ENCODE data around the gene KCNJ15. TPM values are rescaled to one million over a fixed set of nuclear protein-coding genes. Genes with fewer than 3 reads are reported as not detected.

KCNJ15 gene
- total and polyA plus RNA-seq, 8 donors: 54.1 to 103 (median 80.7) TPM

- DNase-seq: no peak
- Histone ChIP-seq H3K4me1 (peaks cover 10 to 17% of the 10 kb centered on the region in 2 donors), H3K27me3 (no peaks in the 10 kb centered on the region), H3K9me3 (no peaks in the 10 kb centered on the region), H3K36me3 (no peaks in the 10 kb centered on the region), H3K27ac (peak overlapping the region in 1 of 2 donors; percentile 47), H3K4me3 (no peak overlapping the region)
- intact Hi-C loops (cut with DNase I): no loop called here
- ATAC-seq: peak; percentile 57
- TF ChIP-seq, protein P1, sequence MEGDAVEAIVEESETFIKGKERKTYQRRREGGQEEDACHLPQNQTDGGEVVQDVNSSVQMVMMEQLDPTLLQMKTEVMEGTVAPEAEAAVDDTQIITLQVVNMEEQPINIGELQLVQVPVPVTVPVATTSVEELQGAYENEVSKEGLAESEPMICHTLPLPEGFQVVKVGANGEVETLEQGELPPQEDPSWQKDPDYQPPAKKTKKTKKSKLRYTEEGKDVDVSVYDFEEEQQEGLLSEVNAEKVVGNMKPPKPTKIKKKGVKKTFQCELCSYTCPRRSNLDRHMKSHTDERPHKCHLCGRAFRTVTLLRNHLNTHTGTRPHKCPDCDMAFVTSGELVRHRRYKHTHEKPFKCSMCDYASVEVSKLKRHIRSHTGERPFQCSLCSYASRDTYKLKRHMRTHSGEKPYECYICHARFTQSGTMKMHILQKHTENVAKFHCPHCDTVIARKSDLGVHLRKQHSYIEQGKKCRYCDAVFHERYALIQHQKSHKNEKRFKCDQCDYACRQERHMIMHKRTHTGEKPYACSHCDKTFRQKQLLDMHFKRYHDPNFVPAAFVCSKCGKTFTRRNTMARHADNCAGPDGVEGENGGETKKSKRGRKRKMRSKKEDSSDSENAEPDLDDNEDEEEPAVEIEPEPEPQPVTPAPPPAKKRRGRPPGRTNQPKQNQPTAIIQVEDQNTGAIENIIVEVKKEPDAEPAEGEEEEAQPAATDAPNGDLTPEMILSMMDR (IDR thresholded peaks at IDR 0.05): no peak
Measured at GRCh38 chr21:38323721-38324531, 67.1 kb downstream of the KCNJ15 start.

DNA sequence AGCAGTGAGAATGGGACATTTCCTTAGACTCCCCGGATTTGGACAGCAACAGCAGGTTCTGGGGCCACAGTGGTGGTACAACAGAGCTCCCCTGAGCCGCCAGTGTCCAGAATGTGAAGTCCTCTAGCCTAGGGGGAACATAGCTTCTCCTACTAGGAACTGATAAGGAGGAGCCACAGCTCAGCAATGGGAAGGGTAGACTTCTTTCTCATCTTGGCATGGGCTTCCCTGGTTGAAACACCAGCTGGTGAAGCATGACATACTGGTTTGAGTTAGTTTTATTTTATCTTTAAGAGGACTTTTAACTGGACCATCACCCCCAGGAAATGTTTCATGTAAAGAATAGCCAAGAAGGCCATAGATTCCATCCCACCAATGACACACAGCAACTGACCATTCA is 68.4 kb downstream of the KCNJ15 start:
- TF ChIP-seq, protein P1 (IDR thresholded peaks at IDR 0.05): no peak
- no peaks in the 10 kb centered on the region for H3K9me3 ChIP-seq
- H3K4me1 ChIP-seq: peaks cover 10 to 17% of the 10 kb centered on the region in 2 donors
- DNase-seq (no peak), ATAC-seq (no peak)
- H3K4me3 ChIP-seq: no peak overlapping the region
- no peaks in the 10 kb centered on the region for H3K27me3 ChIP-seq
- H3K27ac ChIP-seq: no peak overlapping the region
- H3K36me3 ChIP-seq: no peaks in the 10 kb centered on the region
- intact Hi-C loops (cut with DNase I): no loop called here

DNA sequence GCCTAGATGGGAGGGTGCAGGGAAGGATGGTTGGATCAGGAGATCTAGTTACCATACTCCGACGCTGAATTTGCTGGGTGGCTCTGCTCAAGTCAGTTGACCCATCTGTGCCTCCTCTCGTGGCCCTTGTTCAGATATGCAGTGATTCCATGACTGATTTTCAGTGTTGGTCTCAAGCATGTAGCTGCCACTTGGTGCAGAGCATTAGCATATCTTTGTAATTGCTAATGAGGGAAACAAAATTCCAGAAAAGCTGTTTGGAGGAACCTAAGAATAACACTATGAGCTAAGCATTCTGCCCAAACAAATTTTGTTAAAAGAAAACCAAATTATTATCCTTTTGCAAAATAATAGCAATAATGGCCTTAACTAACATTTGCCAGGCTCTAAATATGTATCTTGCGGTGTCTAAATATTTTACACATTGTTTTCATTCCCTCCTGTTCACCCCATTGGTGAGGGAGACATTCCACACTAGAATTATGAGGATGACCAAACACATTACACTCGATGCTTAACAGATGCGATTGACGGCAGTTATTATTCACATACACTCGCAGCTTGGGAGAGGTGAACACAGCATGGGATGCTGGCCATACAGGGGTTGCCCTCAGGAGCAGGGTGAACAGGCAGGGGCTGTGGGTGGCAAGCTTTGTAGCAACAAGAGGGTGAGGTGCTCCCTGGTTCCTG is 69.1 kb downstream of the KCNJ15 start:
- TF ChIP-seq, protein P1 (IDR thresholded peaks at IDR 0.05): no peak
- H3K4me3 ChIP-seq: no peak overlapping the region
- no peak overlapping the region for H3K27ac ChIP-seq
- ATAC-seq (no peak), DNase-seq (no peak)
- no peaks in the 10 kb centered on the region for H3K27me3 ChIP-seq
- intact Hi-C loops (cut with DNase I): no loop called here
- H3K36me3 ChIP-seq: no peaks in the 10 kb centered on the region
- H3K4me1 ChIP-seq: peaks cover 10 to 17% of the 10 kb centered on the region in 2 donors
- H3K9me3 ChIP-seq: no peaks in the 10 kb centered on the region

DNA sequence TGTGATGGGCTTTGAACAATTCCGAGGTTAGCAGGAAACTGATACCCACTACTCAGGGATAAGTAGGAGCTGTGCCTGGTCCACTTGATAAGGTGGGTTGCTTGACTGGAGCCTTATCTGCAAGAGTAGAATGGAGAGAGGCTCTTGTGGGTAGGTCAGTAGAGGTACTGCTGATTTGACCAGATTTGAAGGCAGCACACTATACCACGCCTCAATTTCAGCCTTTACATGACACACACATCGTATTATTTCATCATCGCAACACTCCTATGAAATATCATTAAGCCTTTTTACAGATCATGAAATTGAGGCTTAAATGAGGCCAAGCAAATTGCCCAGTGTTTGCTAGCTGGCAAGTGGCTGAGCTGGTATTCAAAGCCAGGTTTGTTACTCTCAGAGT is 69.6 kb downstream of the KCNJ15 start:
- H3K27ac ChIP-seq: no peak overlapping the region
- TF ChIP-seq, protein P1 (IDR thresholded peaks at IDR 0.05): no peak
- ATAC-seq (peak; percentile 63), DNase-seq (no peak)
- H3K27me3 ChIP-seq: no peaks in the 10 kb centered on the region
- no peak overlapping the region for H3K4me3 ChIP-seq
- intact Hi-C loops (cut with DNase I): no loop called here
- H3K36me3 ChIP-seq: no peaks in the 10 kb centered on the region
- peaks cover 10 to 17% of the 10 kb centered on the region in 2 donors for H3K4me1 ChIP-seq
- no peaks in the 10 kb centered on the region for H3K9me3 ChIP-seq

DNA sequence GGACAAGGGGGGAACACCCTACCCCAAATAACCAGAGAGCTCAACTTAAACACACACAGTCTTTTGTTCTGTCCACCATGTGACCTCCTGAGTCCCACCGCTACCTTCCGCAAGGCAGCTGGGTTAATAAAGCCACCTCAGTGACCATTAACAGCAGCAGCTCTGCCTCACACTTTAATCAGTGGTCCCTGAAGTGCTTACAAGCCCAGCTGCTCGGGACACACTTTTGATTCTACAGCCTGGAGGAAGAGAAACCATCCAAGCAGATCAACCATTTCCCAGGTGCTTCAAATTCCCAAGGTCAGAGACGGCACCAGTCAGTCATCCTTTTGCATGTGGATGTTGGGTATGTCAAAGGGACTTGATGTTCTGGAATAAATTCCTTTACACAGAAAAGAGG is 70.1 kb downstream of the KCNJ15 start:
- H3K27ac ChIP-seq: no peak overlapping the region
- H3K36me3 ChIP-seq: no peaks in the 10 kb centered on the region
- no peak for DNase-seq
- no peaks in the 10 kb centered on the region for H3K9me3 ChIP-seq
- TF ChIP-seq, protein P1 (IDR thresholded peaks at IDR 0.05): no peak
- no peaks in the 10 kb centered on the region for H3K27me3 ChIP-seq
- ATAC-seq: no peak
- peaks cover 10 to 17% of the 10 kb centered on the region in 2 donors for H3K4me1 ChIP-seq
- intact Hi-C loops (cut with DNase I): no loop called here
- no peak overlapping the region for H3K4me3 ChIP-seq

All from left lung (tissue), 10 donors.